Brain microvascular endothelial cell (primary cell): ENCODE measurements around the gene TENM3.

Experiments used
- DNase-seq: peaks from one replicate; pipeline ENCODE4 v3.0.0-alpha.2; 2020
- H3K27ac ChIP-seq: fragments of 250-450 bp; sonication (Bioruptor Pico); 2 replicates; pipeline ENCODE4 v1.5.1; 2020; ENCODE audit warnings: mild to moderate bottlenecking, moderate library complexity
- H3K27me3 ChIP-seq: fragments of 250-450 bp; sonication (Bioruptor Pico); replicated peaks from 2 replicates; pipeline ENCODE4 v1.5.1; 2020; ENCODE audit warnings: mild to moderate bottlenecking
- H3K36me3 ChIP-seq: fragments of 250-450 bp; sonication (Bioruptor Pico); replicated peaks from 2 replicates; pipeline ENCODE4 v1.5.1; 2020; ENCODE audit warnings: mild to moderate bottlenecking
- H3K4me3 ChIP-seq: 2 replicates; pipeline ENCODE4 v1.5.1; 2011; ENCODE audit warnings: low read depth, mild to moderate bottlenecking, control low read depth, low read length, moderate library complexity
- CTCF ChIP-seq: IDR thresholded peaks from 2 replicates; pipeline ENCODE4 v1.5.1; 2011; ENCODE audit warnings: low read depth, mild to moderate bottlenecking, moderate library complexity, low read length, control low read depth, inconsistent platforms; ENCODE audit errors: missing control alignments
- in situ Hi-C: cut with HindIII; loops from 2 replicates; pipeline ENCODE4 v1.10.0; 2017; ENCODE audit warnings: low sequenced_read_pairs, low pct_ligation_motif_present

TENM3 gene

GRCh38 chr4:182802621-182803020, 559.4 kb downstream of the TENM3 start:
- H3K4me3 ChIP-seq, result no peak overlapping the region
- no peak overlapping the region for H3K27ac ChIP-seq
- TF ChIP-seq CTCF, result no peak
- DNase-seq, result no peak
- in situ Hi-C loops, result no loop called here
- H3K27me3 ChIP-seq, result no peaks in the 10 kb centered on the region
- H3K36me3 ChIP-seq, result no peaks in the 10 kb centered on the region

GRCh38 chr4:182803235-182803634, 560.0 kb downstream of the TENM3 start:
- in situ Hi-C loops, result no loop called here
- Histone ChIP-seq H3K27me3 (no peaks in the 10 kb centered on the region), H3K4me3 (no peak overlapping the region), H3K36me3 (no peaks in the 10 kb centered on the region), H3K27ac (no peak overlapping the region)
- no peak for DNase-seq
- no peak for TF ChIP-seq CTCF

GRCh38 chr4:182804131-182804530, 560.9 kb downstream of the TENM3 start:
- no peaks in the 10 kb centered on the region for H3K36me3 ChIP-seq
- no peak for DNase-seq
- TF ChIP-seq CTCF, result no peak
- in situ Hi-C loops, result no loop called here
- no peaks in the 10 kb centered on the region for H3K27me3 ChIP-seq
- H3K4me3 ChIP-seq, result no peak overlapping the region
- no peak overlapping the region for H3K27ac ChIP-seq

GRCh38 chr4:182805321-182805720, 562.1 kb downstream of the TENM3 start:
- no peak for TF ChIP-seq CTCF

GRCh38 chr4:182805750-182806149, 562.5 kb downstream of the TENM3 start:
- in situ Hi-C loops, result no loop called here
- H3K27me3 ChIP-seq, result no peaks in the 10 kb centered on the region
- H3K27ac ChIP-seq, result no peak overlapping the region
- no peak for DNase-seq
- no peak for TF ChIP-seq CTCF
- H3K4me3 ChIP-seq, result no peak overlapping the region
- no peaks in the 10 kb centered on the region for H3K36me3 ChIP-seq

More at GRCh38 chr4:182805321-182805720, 562.1 kb downstream of the TENM3 start:
- in situ Hi-C loops, result no loop called here
- DNase-seq, result no peak
- H3K27me3 ChIP-seq, result no peaks in the 10 kb centered on the region
- no peaks in the 10 kb centered on the region for H3K36me3 ChIP-seq
- H3K4me3 ChIP-seq, result no peak overlapping the region
- H3K27ac ChIP-seq, result no peak overlapping the region
